HCT116 (cell line): ENCODE results near the gene ITGA11. TPM values are rescaled to one million over a fixed set of nuclear protein-coding genes. Genes with fewer than 3 reads are reported as not detected.

ENCODE experiments used
- ATAC-seq: fragments of 200-7000 bp; cut with Tn5 transposase; 2 replicates; pipeline ENCODE4 v1.9.1; 2020; ENCODE audit warnings: mild to moderate bottlenecking, moderate library complexity
- BruUV-seq: library from RNA; stranded (reverse); fragments of 400-500 nt; replicated peaks from 2 replicates; lab custom pipeline; 2021; lab: Mats Ljungman, UMichigan
- CTCF ChIA-PET: fragments of 300-600 bp; sonication (Branson Sonifier 250); formaldehyde crosslinking; loops from one replicate; lab custom pipeline; 2021; ENCODE audit warnings: antibody characterized with exemption; lab: Charles Lee
- POLR2A ChIA-PET: fragments of 300-600, 350-600 bp; sonication (Branson Sonifier 250); formaldehyde crosslinking; loops from one replicate; lab custom pipeline; 2021; ENCODE audit warnings: antibody characterized with exemption; lab: Charles Lee
- RAD21 ChIA-PET, 2 experiments: fragments of 300-600 bp; sonication (Branson Sonifier 250); formaldehyde crosslinking; loops; one replicate each; lab custom pipeline; 2023; ENCODE audit warnings: low total read pairs in 2 of 2; ENCODE audit not compliant: uncharacterized antibody in 2 of 2, unreplicated experiment in 2 of 2, low non-redundant PET in 1 of 2; lab: Charles Lee
- DNase-seq: peaks from one replicate; pipeline ENCODE4 v3.0.0-alpha.2; 2010; ENCODE audit warnings: low read depth, low spot score
- H2AFZ ChIP-seq: fragments of 200-600 bp; shearing (Covaris generic), sonication (generic); 2 replicates; pipeline ENCODE4 v1.6.1; 2017; ENCODE audit warnings: low read depth, mixed run types, mixed read lengths, antibody characterized with exemption, low read length; ENCODE audit not compliant: poor library complexity, severe bottlenecking
- H3K27ac ChIP-seq: 2 replicates; pipeline ENCODE4 v1.5.1; 2012; ENCODE audit warnings: low read depth, low read length
- H3K27me3 ChIP-seq: fragments of 200-600 bp; sonication (generic); 2 replicates; pipeline ENCODE4 v1.6.1; 2016; ENCODE audit warnings: mixed run types, low read length, mixed read lengths; ENCODE audit not compliant: insufficient read depth
- H3K36me3 ChIP-seq, 2 experiments: fragments of 200-500 bp in 1 of 2; fragments of 200-600 bp in 1 of 2; sonication (Bioruptor generic) in 1 of 2; sonication (generic) in 1 of 2; 2 replicates each; pipeline versions ENCODE4 v1.5.1 to v1.6.1; 2014 to 2016; ENCODE audit warnings: low read length in 2 of 2, inconsistent platforms in 1 of 2, mixed read lengths in 1 of 2, mixed run types in 1 of 2; ENCODE audit not compliant: insufficient read depth in 2 of 2, control insufficient read depth in 1 of 2
- H3K4me1 ChIP-seq, 2 experiments: fragments of 200-600 bp in 1 of 2; sonication (generic) in 1 of 2; 2 replicates each; pipeline versions ENCODE4 v1.5.1 to v1.6.1; 2012 to 2017; ENCODE audit warnings: low read length in 2 of 2, inconsistent platforms in 1 of 2, mild to moderate bottlenecking in 1 of 2, mixed read lengths in 1 of 2, mixed run types in 1 of 2, moderate library complexity in 1 of 2; ENCODE audit not compliant: insufficient read depth in 2 of 2, control insufficient read depth in 1 of 2
- H3K4me2 ChIP-seq: fragments of 200-600 bp; sonication (generic); 2 replicates; pipeline ENCODE4 v1.6.1; 2017; ENCODE audit warnings: mixed run types, low read length, mixed read lengths
- H3K4me3 ChIP-seq, 2 experiments: fragments of 200-600 bp in 1 of 2; sonication (generic) in 1 of 2; replicated peaks in 1 of 2; 2 replicates each; pipeline ENCODE4 v1.5.1; 2011 to 2016; ENCODE audit warnings: low read length in 2 of 2, control low read depth in 1 of 2, low read depth in 1 of 2, mild to moderate bottlenecking in 1 of 2, mixed read lengths in 1 of 2, mixed run types in 1 of 2
- H3K79me2 ChIP-seq: fragments of 200-600 bp; sonication (generic); 2 replicates; pipeline ENCODE4 v1.6.1; 2017; ENCODE audit warnings: mild to moderate bottlenecking, mixed run types, low read length, moderate library complexity, mixed read lengths; ENCODE audit not compliant: insufficient read depth
- H3K9ac ChIP-seq: fragments of 200-600 bp; sonication (generic); 2 replicates; pipeline ENCODE4 v1.6.1; 2016; ENCODE audit warnings: low read length, mixed read lengths
- H3K9me2 ChIP-seq: fragments of 200-600 bp; sonication (generic), shearing (Covaris generic); 2 replicates; pipeline ENCODE4 v1.6.1; 2017; ENCODE audit warnings: mixed run types, mild to moderate bottlenecking, moderate library complexity; ENCODE audit not compliant: insufficient read depth
- H3K9me3 ChIP-seq, 2 experiments: fragments of 200-500 bp in 1 of 2; fragments of 200-600 bp in 1 of 2; sonication (Bioruptor generic) in 1 of 2; sonication (generic) in 1 of 2; 2 replicates each; pipeline ENCODE4 v1.6.1; 2014 to 2017; ENCODE audit warnings: low read length in 2 of 2, mixed read lengths in 2 of 2, inconsistent platforms in 1 of 2, low read depth in 1 of 2, mild to moderate bottlenecking in 1 of 2, mixed run types in 1 of 2, moderate library complexity in 1 of 2; ENCODE audit not compliant: control insufficient read depth in 1 of 2, insufficient read depth in 1 of 2
- H4K20me1 ChIP-seq: fragments of 200-600 bp; sonication (generic), shearing (Covaris generic); 2 replicates; pipeline ENCODE4 v1.6.1; 2017; ENCODE audit warnings: mixed run types, mild to moderate bottlenecking, moderate library complexity; ENCODE audit not compliant: insufficient read depth
- ATF3 ChIP-seq: IDR thresholded peaks from 2 replicates; pipeline ENCODE4 v1.6.1; 2012
- CBX3 ChIP-seq: IDR thresholded peaks from 2 replicates; pipeline ENCODE4 v1.6.1; 2012; ENCODE audit warnings: low read depth
- EGR1 ChIP-seq: IDR thresholded peaks from 2 replicates; pipeline ENCODE4 v1.6.1; 2012; ENCODE audit warnings: low read depth
- EZH2 ChIP-seq: fragments of 200-600 bp; sonication (generic); IDR thresholded peaks from 2 replicates; pipeline ENCODE4 v1.6.1; 2017; ENCODE audit warnings: antibody characterized with exemption, mixed run types
- EZH2phosphoT487 ChIP-seq: fragments of 200-600 bp; IDR thresholded peaks from 2 replicates; pipeline ENCODE4 v1.6.1; 2018; ENCODE audit warnings: antibody characterized with exemption, borderline replicate concordance
- JUND ChIP-seq: IDR thresholded peaks from 2 replicates; pipeline ENCODE4 v1.6.1; 2012
- POLR2A ChIP-seq: IDR thresholded peaks from 2 replicates; pipeline ENCODE4 v1.7.0; 2011; ENCODE audit warnings: borderline replicate concordance; ENCODE audit not compliant: insufficient read depth, insufficient read length; ENCODE audit errors: extremely low read depth
- RAD21 ChIP-seq: IDR thresholded peaks from 2 replicates; pipeline ENCODE4 v1.6.1; 2012; ENCODE audit warnings: low read depth, mild to moderate bottlenecking
- SIN3A ChIP-seq: IDR thresholded peaks from 2 replicates; pipeline ENCODE4 v1.6.1; 2012; ENCODE audit warnings: low read depth
- SP1 ChIP-seq: IDR thresholded peaks from 2 replicates; pipeline ENCODE4 v1.6.1; 2012; ENCODE audit warnings: low read depth
- YY1 ChIP-seq: IDR thresholded peaks from 2 replicates; pipeline ENCODE4 v1.6.1; 2011; ENCODE audit warnings: low read length, low read depth, moderate library complexity, mild to moderate bottlenecking; ENCODE audit not compliant: insufficient replicate concordance; ENCODE audit errors: extremely low read depth
- intact Hi-C: fragments of 100-400 bp; cut with micrococcal nuclease; formaldehyde crosslinking; loops from 2 replicates; pipeline ENCODE4 v1.10.0; 2022
- total RNA-seq: library from RNA; stranded (reverse); gene quantifications from one replicate; pipeline ENCODE4 v1.2.1, GENCODE V29; 2021; ENCODE audit not compliant: unreplicated experiment
- TF ChIP-seq, protein P1 (sequence below): IDR thresholded peaks from 2 replicates; pipeline ENCODE4 v1.6.1; 2011; ENCODE audit warnings: mild to moderate bottlenecking, low read length, moderate library complexity; ENCODE audit not compliant: insufficient replicate concordance; ENCODE audit errors: extremely low read depth
- TF ChIP-seq, protein P2 (sequence below): IDR thresholded peaks from 2 replicates; pipeline ENCODE4 v1.6.1; 2012

Gene ITGA11
- total RNA-seq, 1 experiment from 2014 or later: not detected

- intact Hi-C loops: no loop called here
Observed at GRCh38 chr15:68460166-68460565, 28.2 kb upstream of the ITGA11 start.

DNA sequence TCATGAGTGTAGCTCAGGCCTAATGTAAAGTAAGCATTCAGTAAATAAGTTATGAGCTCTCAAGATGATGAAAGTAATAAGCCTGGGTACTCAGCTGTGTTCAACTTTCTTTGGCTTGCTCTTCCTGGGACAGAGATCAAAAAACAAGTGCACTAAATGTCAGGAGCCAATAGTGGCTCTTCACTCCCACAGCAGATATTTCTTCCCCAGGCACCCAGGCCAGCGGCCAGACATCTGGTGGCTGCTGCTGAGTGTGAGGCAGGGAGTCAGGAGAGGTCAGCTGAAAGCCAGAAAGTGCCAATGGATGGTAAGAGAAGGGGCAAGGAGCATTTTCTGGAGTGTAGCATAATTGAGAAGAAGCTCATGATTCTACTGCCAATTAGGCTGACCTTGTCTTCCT is 18.2 kb upstream of the ITGA11 start:
- Histone ChIP-seq H3K4me1 (peaks cover 0 to 5% of the 10 kb centered on the region in 2 experiments; a peak in 2 of 4 replicates), H3K27me3 (peaks cover 18% of the 10 kb centered on the region; the same call in 1 of the 2 replicates), H3K9me2 (no peaks in the 10 kb centered on the region), H3K9ac (no peak overlapping the region), H3K79me2 (no peaks in the 10 kb centered on the region), H3K4me2 (no peak overlapping the region), H3K4me3 (no peak overlapping the region), H2AFZ (no peak overlapping the region), H4K20me1 (no peaks in the 10 kb centered on the region), H3K9me3 (no peaks in the 10 kb centered on the region), H3K36me3 (no peaks in the 10 kb centered on the region), H3K27ac (no peak overlapping the region)
- DNase-seq (no peak), ATAC-seq (no peak)
- BruUV-seq: no TSS peak
- ChIA-PET POLR2A (no interaction called here), CTCF (no interaction called here), RAD21 (no interaction called here)
- no peak for TF ChIP-seq EGR1
- TF ChIP-seq, protein P1, sequence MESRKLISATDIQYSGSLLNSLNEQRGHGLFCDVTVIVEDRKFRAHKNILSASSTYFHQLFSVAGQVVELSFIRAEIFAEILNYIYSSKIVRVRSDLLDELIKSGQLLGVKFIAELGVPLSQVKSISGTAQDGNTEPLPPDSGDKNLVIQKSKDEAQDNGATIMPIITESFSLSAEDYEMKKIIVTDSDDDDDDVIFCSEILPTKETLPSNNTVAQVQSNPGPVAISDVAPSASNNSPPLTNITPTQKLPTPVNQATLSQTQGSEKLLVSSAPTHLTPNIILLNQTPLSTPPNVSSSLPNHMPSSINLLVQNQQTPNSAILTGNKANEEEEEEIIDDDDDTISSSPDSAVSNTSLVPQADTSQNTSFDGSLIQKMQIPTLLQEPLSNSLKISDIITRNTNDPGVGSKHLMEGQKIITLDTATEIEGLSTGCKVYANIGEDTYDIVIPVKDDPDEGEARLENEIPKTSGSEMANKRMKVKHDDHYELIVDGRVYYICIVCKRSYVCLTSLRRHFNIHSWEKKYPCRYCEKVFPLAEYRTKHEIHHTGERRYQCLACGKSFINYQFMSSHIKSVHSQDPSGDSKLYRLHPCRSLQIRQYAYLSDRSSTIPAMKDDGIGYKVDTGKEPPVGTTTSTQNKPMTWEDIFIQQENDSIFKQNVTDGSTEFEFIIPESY: no peak
- no peak for TF ChIP-seq EZH2phosphoT487
- TF ChIP-seq CBX3: no peak
- no peak for TF ChIP-seq SP1
- no peak for TF ChIP-seq RAD21
- TF ChIP-seq JUND: no peak
- TF ChIP-seq, protein P2, sequence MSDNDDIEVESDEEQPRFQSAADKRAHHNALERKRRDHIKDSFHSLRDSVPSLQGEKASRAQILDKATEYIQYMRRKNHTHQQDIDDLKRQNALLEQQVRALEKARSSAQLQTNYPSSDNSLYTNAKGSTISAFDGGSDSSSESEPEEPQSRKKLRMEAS: no peak
- TF ChIP-seq ATF3: no peak
- no peak for TF ChIP-seq EZH2
- TF ChIP-seq YY1: no peak
- intact Hi-C loops: no loop called here

More at GRCh38 chr15:68460166-68460565, 28.2 kb upstream of the ITGA11 start:
- Histone ChIP-seq H3K4me3 (no peak overlapping the region), H2AFZ (no peak overlapping the region), H3K4me2 (no peak overlapping the region), H3K4me1 (no peaks in the 10 kb centered on the region), H3K79me2 (no peaks in the 10 kb centered on the region), H3K27me3 (no peaks in the 10 kb centered on the region; the same call in 1 of the 2 replicates), H3K27ac (no peak overlapping the region), H3K9ac (no peak overlapping the region), H4K20me1 (no peaks in the 10 kb centered on the region), H3K36me3 (no peaks in the 10 kb centered on the region), H3K9me3 (no peaks in the 10 kb centered on the region), H3K9me2 (no peaks in the 10 kb centered on the region)
- TF ChIP-seq RAD21 (no peak), SIN3A (no peak), POLR2A (no peak), ATF3 (no peak), EGR1 (no peak)
- TF ChIP-seq, protein P1: no peak
- RAD21 ChIA-PET: no interaction called here
- ATAC-seq (no peak), DNase-seq (no peak)
- no TSS peak for BruUV-seq
- CTCF ChIA-PET: no interaction called here
- POLR2A ChIA-PET: no interaction called here
